ENCODE results near the gene CD8B.

GRCh38 chr2:86794861-86795260 is 66.8 kb downstream of the CD8B start:
- no peak for TF ChIP-seq POLR2AphosphoS5 (IDR thresholded peaks at IDR 0.05; ENCODE audit: insufficient read depth, low read depth, low read length)
- no peak for TF ChIP-seq EZH2 (IDR thresholded peaks at IDR 0.05; ENCODE audit: borderline replicate concordance, low read depth, low read length, severe bottlenecking)
- TF ChIP-seq CTCF (IDR thresholded peaks at IDR 0.05; ENCODE audit: extremely low read depth in 1 of 2, insufficient read depth in 1 of 2, low read depth in 1 of 2, low read length in 2 of 2) = no peak
- TF ChIP-seq POLR2A (IDR thresholded peaks at IDR 0.05; ENCODE audit: low read depth, low read length) = no peak
